Measurements from ENCODE around the gene TPRKB.

DNA sequence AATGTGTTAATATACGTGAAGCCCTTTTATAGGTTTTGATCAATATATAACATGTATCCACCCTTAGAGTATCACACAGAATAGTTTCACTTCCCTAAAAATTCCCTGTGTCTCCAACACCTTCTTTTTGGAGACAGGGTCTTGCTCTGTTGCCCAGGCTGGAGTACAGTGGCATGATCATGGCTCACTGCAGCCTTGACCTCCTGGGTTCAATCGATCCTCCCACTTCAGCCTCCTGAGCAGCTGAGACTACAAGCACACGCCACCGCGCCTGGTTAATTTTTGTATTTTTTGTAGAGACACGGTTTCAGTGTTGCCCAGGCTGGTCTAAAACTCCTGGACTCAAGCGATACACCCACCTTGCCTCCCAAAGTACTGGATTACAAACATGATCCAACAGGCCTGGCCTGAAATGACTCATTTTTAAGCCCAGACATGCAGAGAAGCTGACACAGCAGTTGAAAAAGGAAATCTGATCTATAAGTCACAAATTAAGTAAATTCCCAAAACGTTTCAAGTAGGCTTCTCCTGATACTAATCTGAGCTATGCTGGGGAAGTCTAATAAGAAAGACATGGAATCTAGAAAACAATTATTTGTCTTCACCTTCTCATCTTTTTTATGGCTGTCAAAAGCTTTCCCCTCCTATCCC is 39.8 kb upstream of the TPRKB start:
- no peak for TF ChIP-seq CTCF (IDR thresholded peaks at IDR 0.05; ENCODE audit: borderline replicate concordance, extremely low read depth, low read length, poor library complexity, severe bottlenecking)
- no peak for TF ChIP-seq EZH2 (IDR thresholded peaks at IDR 0.05; ENCODE audit: borderline replicate concordance, low read depth, low read length, severe bottlenecking)
